GM10266 (cell line): ENCODE data around the gene CARD6.
"Not testable (repeated sequence)": the region's sequence is repeated elsewhere in the genome, so short reads cannot be mapped to it uniquely, and the experiment has no call there.

Experiments used
- DNase-seq: peaks from one replicate; pipeline ENCODE4 v3.0.0; 2012; ENCODE audit errors: extremely low spot score
- CTCF ChIP-seq: IDR thresholded peaks from 2 replicates; pipeline ENCODE4 v1.5.1; 2012; ENCODE audit warnings: mild to moderate bottlenecking, low read depth; ENCODE audit not compliant: control insufficient read depth, insufficient read depth; ENCODE audit errors: missing control alignments

Gene CARD6

GRCh38 chr5:40798012-40798800 is 43.0 kb upstream of the CARD6 start, which contains the start of gene PRKAA1:
Gene PRKAA1 (minus strand): TSS chr5:40798374. CDS start chr5:40798189, 185 bp downstream.
- TF ChIP-seq CTCF: peak; percentile 79
- DNase-seq: peak; percentile 95

- no peak for TF ChIP-seq CTCF
- no peak for DNase-seq
Measured at GRCh38 chr5:40798801-40799210, 42.4 kb upstream of the CARD6 start.

GRCh38 chr5:40799258-40799657 is 41.9 kb upstream of the CARD6 start:
- no peak for TF ChIP-seq CTCF
- DNase-seq: no peak

GRCh38 chr5:40801771-40802562 is 39.2 kb upstream of the CARD6 start:
- no peak for DNase-seq
- no peak for TF ChIP-seq CTCF

GRCh38 chr5:40812125-40812524 is 29.0 kb upstream of the CARD6 start:
- TF ChIP-seq CTCF: no peak
- DNase-seq: no peak

DNA sequence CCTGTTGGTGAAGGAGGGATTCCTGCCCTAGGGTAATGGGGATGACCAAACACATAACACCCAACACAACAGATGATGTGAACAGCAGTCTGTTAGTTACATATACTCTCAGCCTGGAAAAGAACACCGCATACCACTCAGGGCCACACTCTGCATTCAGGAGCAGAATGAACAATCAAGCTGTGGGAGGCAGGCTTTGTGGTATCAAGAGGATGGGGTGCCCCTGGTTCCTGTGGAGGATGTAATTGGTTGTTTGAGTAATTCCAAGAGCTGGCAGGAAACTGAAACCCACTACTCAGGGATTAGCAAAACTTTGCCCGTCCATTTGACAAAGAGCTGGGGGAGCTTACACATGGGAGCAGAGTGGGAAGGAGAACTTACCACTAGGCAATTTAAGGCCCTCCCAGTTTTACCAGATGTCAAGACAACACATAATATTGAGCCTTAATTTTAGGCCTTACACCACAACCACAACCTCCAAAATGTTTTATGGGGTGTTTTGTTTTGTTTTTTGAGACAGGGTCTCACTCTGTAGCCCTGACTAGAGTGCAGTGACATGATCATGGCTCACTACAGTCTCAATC is 27.4 kb upstream of the CARD6 start:
- no peak for TF ChIP-seq CTCF
- no peak for DNase-seq

- DNase-seq: no peak
- no peak for TF ChIP-seq CTCF
Measured at GRCh38 chr5:40823459-40823858, 17.7 kb upstream of the CARD6 start.

DNA sequence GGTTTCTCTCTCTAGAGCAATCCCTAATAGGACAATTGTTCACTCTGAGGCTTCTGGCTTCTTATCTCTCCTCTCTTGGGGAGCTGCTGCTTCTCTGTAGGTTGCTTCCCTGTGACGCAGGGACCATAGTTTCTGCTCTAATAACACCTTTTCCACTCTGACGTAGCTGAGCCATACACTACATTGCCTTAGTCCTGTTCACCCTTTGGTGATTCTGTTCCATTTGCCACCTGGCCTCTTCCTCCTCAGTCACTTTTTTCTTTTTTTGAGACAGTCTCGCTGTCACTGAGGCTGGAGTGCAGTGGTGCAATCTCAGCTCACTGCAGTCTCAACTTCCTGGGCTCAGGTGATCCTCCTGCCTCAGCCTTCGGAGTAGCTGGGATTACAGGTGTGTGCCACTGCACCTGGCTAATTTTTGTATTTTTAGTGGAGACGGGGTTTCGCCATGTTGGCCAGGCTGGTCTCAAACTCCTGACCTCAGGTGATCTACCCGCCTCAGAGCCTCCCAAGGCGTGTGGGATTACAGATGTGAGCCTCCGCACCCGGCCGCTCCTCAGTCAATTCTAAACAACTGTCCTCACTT is 15.6 kb upstream of the CARD6 start:
- not testable (repeated sequence) for DNase-seq
